ENCODE data around the gene DOCK7.

DOCK7 gene

GRCh38 chr1:62544570-62544969 is 143.6 kb downstream of the DOCK7 start:
- no peak overlapping the region for H3K4me2 ChIP-seq (ENCODE audit: low read depth, low read length)
- H3K36me3 ChIP-seq (replicated peaks; ENCODE audit: insufficient read depth, low read length): no peaks in the 10 kb centered on the region
- no peak overlapping the region for H3K9ac ChIP-seq (ENCODE audit: low read length)
- no peaks in the 10 kb centered on the region for H4K20me1 ChIP-seq (ENCODE audit: insufficient read depth, low read length)
- H3K9me3 ChIP-seq (replicated peaks; ENCODE audit: insufficient read depth, low read length): no peaks in the 10 kb centered on the region
- DNase-seq: no peak
- H3K9me2 ChIP-seq (replicated peaks; ENCODE audit: insufficient read depth, low read length): no peaks in the 10 kb centered on the region
- no peak overlapping the region for H2AFZ ChIP-seq (ENCODE audit: low read length)
- no peaks in the 10 kb centered on the region for H3K79me2 ChIP-seq (ENCODE audit: low read length)
- no peak overlapping the region for H3K27ac ChIP-seq (ENCODE audit: low read length)
- no peak overlapping the region for H3K4me3 ChIP-seq (ENCODE audit: low read length)
- TF ChIP-seq CTCF (IDR thresholded peaks at IDR 0.05; ENCODE audit: low read length): no peak
- TF ChIP-seq EZH2phosphoT487 (IDR thresholded peaks at IDR 0.05; ENCODE audit: low read length): no peak
- no peak for TF ChIP-seq EZH2 (optimal IDR thresholded peaks at IDR 0.05; ENCODE audit: low read depth, low read length)
- H3K27me3 ChIP-seq (replicated peaks; ENCODE audit: insufficient read depth, low read length): no peaks in the 10 kb centered on the region
- H3K4me1 ChIP-seq (ENCODE audit: low read length): no peaks in the 10 kb centered on the region
- H3F3A ChIP-seq (ENCODE audit: insufficient read depth, low read length): no peaks in the 10 kb centered on the region

- no peak overlapping the region for H3K4me2 ChIP-seq (ENCODE audit: low read depth, low read length)
- no peaks in the 10 kb centered on the region for H4K20me1 ChIP-seq (ENCODE audit: insufficient read depth, low read length)
- H3K4me1 ChIP-seq (ENCODE audit: low read length): no peaks in the 10 kb centered on the region
- H3K9me3 ChIP-seq (replicated peaks; ENCODE audit: insufficient read depth, low read length): no peaks in the 10 kb centered on the region
- H3K4me3 ChIP-seq (ENCODE audit: low read length): no peak overlapping the region
- no peaks in the 10 kb centered on the region for H3K27me3 ChIP-seq (replicated peaks; ENCODE audit: insufficient read depth, low read length)
- H3K9me2 ChIP-seq (replicated peaks; ENCODE audit: insufficient read depth, low read length): no peaks in the 10 kb centered on the region
- H3K36me3 ChIP-seq (replicated peaks; ENCODE audit: insufficient read depth, low read length): no peaks in the 10 kb centered on the region
- TF ChIP-seq EZH2phosphoT487 (IDR thresholded peaks at IDR 0.05; ENCODE audit: low read length) (no peak), CTCF (IDR thresholded peaks at IDR 0.05; ENCODE audit: low read length) (no peak), EZH2 (optimal IDR thresholded peaks at IDR 0.05; ENCODE audit: low read depth, low read length) (no peak)
- H3F3A ChIP-seq (ENCODE audit: insufficient read depth, low read length): no peaks in the 10 kb centered on the region
- no peak overlapping the region for H3K27ac ChIP-seq (ENCODE audit: low read length)
- no peaks in the 10 kb centered on the region for H3K79me2 ChIP-seq (ENCODE audit: low read length)
- no peak for DNase-seq
- H2AFZ ChIP-seq (ENCODE audit: low read length): no peak overlapping the region
- no peak overlapping the region for H3K9ac ChIP-seq (ENCODE audit: low read length)
Measured at GRCh38 chr1:62541048-62541447, 147.1 kb downstream of the DOCK7 start.

GRCh38 chr1:62539028-62539447 is 149.1 kb downstream of the DOCK7 start:
- Histone ChIP-seq H3K27ac (ENCODE audit: low read length) (no peak overlapping the region), H4K20me1 (ENCODE audit: insufficient read depth, low read length) (no peaks in the 10 kb centered on the region), H3K9ac (ENCODE audit: low read length) (no peak overlapping the region), H3K4me3 (ENCODE audit: low read length) (no peak overlapping the region), H3K4me2 (ENCODE audit: low read depth, low read length) (no peak overlapping the region), H3K9me2 (replicated peaks; ENCODE audit: insufficient read depth, low read length) (no peaks in the 10 kb centered on the region), H3K36me3 (replicated peaks; ENCODE audit: insufficient read depth, low read length) (no peaks in the 10 kb centered on the region), H3F3A (ENCODE audit: insufficient read depth, low read length) (no peaks in the 10 kb centered on the region), H3K79me2 (ENCODE audit: low read length) (no peaks in the 10 kb centered on the region), H2AFZ (ENCODE audit: low read length) (no peak overlapping the region), H3K4me1 (ENCODE audit: low read length) (no peaks in the 10 kb centered on the region), H3K9me3 (replicated peaks; ENCODE audit: insufficient read depth, low read length) (no peaks in the 10 kb centered on the region), H3K27me3 (replicated peaks; ENCODE audit: insufficient read depth, low read length) (no peaks in the 10 kb centered on the region)
- TF ChIP-seq CTCF (IDR thresholded peaks at IDR 0.05; ENCODE audit: low read length) (no peak), EZH2 (optimal IDR thresholded peaks at IDR 0.05; ENCODE audit: low read depth, low read length) (no peak)
- DNase-seq: no peak
